Endothelial cell of umbilical vein (primary cell): Measurements from ENCODE around the gene MOB3B.

ENCODE experiments used
- CTCF ChIP-seq, 2 donors: IDR thresholded peaks; 1 replicate in 1 of 2; 2 replicates in 1 of 2; pipeline ENCODE4 v1.5.1; 2011; ENCODE audit warnings: low read length in 2 of 2, mild to moderate bottlenecking in 2 of 2, moderate library complexity in 2 of 2, control low read depth in 1 of 2, inconsistent platforms in 1 of 2, low read depth in 1 of 2; ENCODE audit not compliant: insufficient read depth in 1 of 2; ENCODE audit errors: extremely low read depth in 1 of 2
- EZH2 ChIP-seq: IDR thresholded peaks from 2 replicates; pipeline ENCODE4 v1.6.1; 2012; ENCODE audit warnings: borderline replicate concordance, low read depth, mild to moderate bottlenecking, moderate library complexity, low read length, inconsistent platforms; ENCODE audit not compliant: severe bottlenecking
- POLR2A ChIP-seq: IDR thresholded peaks from 2 replicates; pipeline ENCODE4 v1.6.1; 2012; ENCODE audit warnings: low read depth, mild to moderate bottlenecking, control low read depth, low read length
- POLR2AphosphoS5 ChIP-seq: IDR thresholded peaks from 2 replicates; pipeline ENCODE4 v1.6.1; 2012; ENCODE audit warnings: low read depth, mild to moderate bottlenecking, control low read depth, low read length, moderate library complexity; ENCODE audit not compliant: insufficient read depth

DNA sequence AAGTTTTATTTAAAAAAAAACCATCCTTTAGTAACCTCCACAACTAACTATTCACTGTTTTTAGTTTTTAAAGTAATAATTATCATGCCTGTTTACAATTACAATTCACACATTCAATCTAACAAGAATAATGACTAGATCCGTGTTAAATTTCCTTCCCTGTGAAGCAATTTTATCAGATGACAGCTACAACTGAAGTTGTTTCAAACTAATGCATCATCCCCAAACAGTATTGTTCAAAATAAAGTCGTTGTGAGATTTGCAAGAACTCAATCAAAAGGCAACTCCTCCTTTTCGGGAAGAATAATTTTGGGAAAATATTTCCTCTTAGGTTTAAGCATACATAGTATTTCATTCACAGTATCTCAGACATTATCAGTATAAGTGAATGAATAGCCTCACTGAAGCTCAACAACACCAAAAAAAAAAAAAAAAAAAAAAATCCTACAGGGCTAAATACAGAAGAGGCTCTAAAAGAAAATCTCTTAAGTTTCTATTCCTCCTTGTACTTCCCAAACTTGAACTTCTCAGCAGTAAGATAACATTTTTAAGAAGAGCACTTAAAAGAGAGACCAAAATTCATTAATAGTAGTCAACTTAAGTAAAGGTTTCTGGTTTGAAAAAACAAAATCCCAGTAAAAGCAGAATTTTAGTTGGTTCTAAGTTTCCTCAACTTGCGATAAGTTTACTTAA lies 34.3 kb upstream of the MOB3B start:
- TF ChIP-seq EZH2 (no peak), CTCF (IDR thresholded peaks at IDR 0.05; ENCODE audit: extremely low read depth in 1 of 2, insufficient read depth in 1 of 2, low read depth in 1 of 2, low read length in 2 of 2) (no peak), POLR2A (no peak), POLR2AphosphoS5 (no peak)
